T47D (cell line): ENCODE measurements around the gene KAT6B.

Experiments
- DNase-seq, 2 experiments: peaks; one replicate each; pipeline versions ENCODE4 v3.0.0 to v3.0.0-alpha.2; 2011 to 2012; ENCODE audit warnings: low read depth in 1 of 2, low spot score in 1 of 2
- JUND ChIP-seq: IDR thresholded peaks from 2 replicates; pipeline ENCODE4 v1.6.1; 2012; ENCODE audit warnings: low read depth
- in situ Hi-C: cut with HindIII; loops from 2 replicates; pipeline ENCODE4 v1.10.0; 2016; ENCODE audit warnings: low sequenced_read_pairs, low pct_unique_long_range_greater_than_20kb

KAT6B gene

DNA sequence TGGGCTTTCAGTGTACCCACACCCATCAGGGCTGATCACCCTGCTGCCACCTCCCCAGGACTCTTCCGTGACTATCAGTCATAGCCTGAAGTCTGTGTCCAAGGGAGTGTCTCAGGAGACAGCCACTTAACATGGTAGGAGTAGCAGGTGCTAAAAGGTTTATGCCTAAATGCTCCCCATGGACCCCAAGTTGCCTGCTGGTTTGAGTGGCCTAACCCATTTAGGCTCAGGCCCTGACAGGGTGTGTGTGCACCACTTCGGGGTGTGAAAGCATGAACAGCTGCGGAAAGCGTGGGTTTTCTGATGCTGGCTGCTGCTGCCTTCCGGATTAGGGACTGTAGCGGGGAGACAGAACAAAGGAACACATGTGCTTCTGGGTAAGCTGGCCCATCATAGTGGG, 191.9 kb downstream of the KAT6B start:
- DNase-seq: no peak
- in situ Hi-C loops: no loop called here
- TF ChIP-seq JUND: no peak

- DNase-seq: no peak
- no peak for TF ChIP-seq JUND
- in situ Hi-C loops: no loop called here
Observed at GRCh38 chr10:75018686-75019307, 192.4 kb downstream of the KAT6B start.

DNA sequence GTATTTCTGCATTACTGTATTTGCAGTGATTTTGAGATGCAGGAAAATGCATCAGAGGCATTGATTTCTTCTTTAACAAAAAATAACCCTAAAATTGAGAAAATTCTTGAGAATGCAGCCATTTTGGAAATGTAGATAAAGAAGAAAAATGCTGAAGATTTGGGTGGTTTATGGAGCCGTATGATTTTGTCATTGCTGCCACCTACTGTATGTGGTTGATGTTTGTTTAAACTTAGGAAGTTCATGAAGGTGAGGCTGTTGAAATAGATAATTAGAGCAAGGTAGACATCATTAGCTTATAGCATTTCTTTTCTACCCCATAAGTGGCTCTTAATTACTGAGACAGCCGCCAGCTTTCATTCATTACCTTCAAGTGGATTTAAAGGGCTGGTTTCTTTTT, 193.0 kb downstream of the KAT6B start:
- TF ChIP-seq JUND: no peak
- DNase-seq: peak in 1 of 2 experiments; percentile 31
- in situ Hi-C loops: no loop called here

- DNase-seq: no peak
- no peak for TF ChIP-seq JUND
- in situ Hi-C loops: no loop called here
Observed at GRCh38 chr10:75020168-75020567, 193.8 kb downstream of the KAT6B start.

GRCh38 chr10:75021379-75022249, 195.2 kb downstream of the KAT6B start:
- in situ Hi-C loops: no loop called here
- no peak for TF ChIP-seq JUND
- peak in 1 of 2 experiments; percentile 66 for DNase-seq

- no peak for TF ChIP-seq JUND
- in situ Hi-C loops: no loop called here
- DNase-seq: no peak
Observed at GRCh38 chr10:75023074-75023473, 196.7 kb downstream of the KAT6B start.

- no peak for TF ChIP-seq JUND
- in situ Hi-C loops: no loop called here
- no peak for DNase-seq
Observed at GRCh38 chr10:75024971-75025523, 198.6 kb downstream of the KAT6B start.

GRCh38 chr10:75028049-75028448, 201.6 kb downstream of the KAT6B start:
- no peak for DNase-seq
- in situ Hi-C loops: no loop called here
- TF ChIP-seq JUND: no peak

GRCh38 chr10:75028748-75029147, 202.3 kb downstream of the KAT6B start:
- no peak for TF ChIP-seq JUND
- DNase-seq: no peak
- in situ Hi-C loops: no loop called here

- TF ChIP-seq JUND: no peak
- in situ Hi-C loops: no loop called here
- no peak for DNase-seq
Observed at GRCh38 chr10:75029420-75029819, 203.0 kb downstream of the KAT6B start.

GRCh38 chr10:75029857-75030256, 203.5 kb downstream of the KAT6B start:
- no peak for DNase-seq
- in situ Hi-C loops: no loop called here
- no peak for TF ChIP-seq JUND

- DNase-seq: no peak
- no peak for TF ChIP-seq JUND
- in situ Hi-C loops: no loop called here
Observed at GRCh38 chr10:75030371-75030770, 204.0 kb downstream of the KAT6B start.

GRCh38 chr10:75032119-75032518, 205.7 kb downstream of the KAT6B start:
- DNase-seq: no peak
- TF ChIP-seq JUND: no peak
- in situ Hi-C loops: no loop called here
